HepG2 (cell line): ENCODE results near the gene MORN5. TPM values are rescaled to one million over a fixed set of nuclear protein-coding genes. Genes with fewer than 3 reads are reported as not detected.

Experiments used
- AGO1 ChIP-seq: fragments of 200-400 bp; formaldehyde crosslinking; IDR thresholded peaks from 2 replicates; pipeline ENCODE4 v1.6.1; 2017; ENCODE audit warnings: mild to moderate bottlenecking, low read depth, low read length, moderate library complexity; ENCODE audit not compliant: poor library complexity, severe bottlenecking
- BRD4 ChIP-seq: sonication (generic); formaldehyde crosslinking; IDR thresholded peaks from 2 replicates; pipeline ENCODE4 v1.4.0; 2020; ENCODE audit warnings: missing genetic modification reagents
- CC2D1A ChIP-seq: sonication (generic); formaldehyde crosslinking; IDR thresholded peaks from 2 replicates; pipeline ENCODE4 v1.8.1; 2023; ENCODE audit warnings: mild to moderate bottlenecking, missing genetic modification reagents
- CTCF ChIP-seq: sonication (generic); formaldehyde crosslinking; IDR thresholded peaks from 2 replicates; pipeline ENCODE4 v1.5.0; 2020; ENCODE audit warnings: mild to moderate bottlenecking, missing genetic modification reagents, moderate library complexity
- HNRNPL ChIP-seq: fragments of 200-400 bp; formaldehyde crosslinking; IDR thresholded peaks from 2 replicates; pipeline ENCODE4 v1.6.1; 2017; ENCODE audit warnings: mild to moderate bottlenecking, low read depth, low read length
- PHF21A ChIP-seq: sonication (generic); formaldehyde crosslinking; IDR thresholded peaks from 2 replicates; pipeline ENCODE4 v1.5.0; 2020; ENCODE audit warnings: mild to moderate bottlenecking, missing genetic modification reagents
- POGK ChIP-seq: sonication (generic); formaldehyde crosslinking; conservative IDR thresholded peaks from 2 replicates; pipeline ENCODE4 v1.8.0; 2022; ENCODE audit warnings: mild to moderate bottlenecking, moderate library complexity, missing genetic modification reagents
- SKI ChIP-seq: fragments of 450-650 bp; IDR thresholded peaks from one replicate; pipeline ENCODE4 v1.6.1; 2018; ENCODE audit warnings: mild to moderate bottlenecking; ENCODE audit not compliant: partially characterized antibody
- TBL1XR1 ChIP-seq: fragments of 150-350 bp; IDR thresholded peaks from 2 replicates; pipeline ENCODE4 v1.6.1; 2014; ENCODE audit warnings: borderline replicate concordance, low read length; ENCODE audit not compliant: partially characterized antibody
- THAP11 ChIP-seq: IDR thresholded peaks from 2 replicates; pipeline ENCODE4 v1.6.1; 2016; ENCODE audit warnings: missing biosample characterization, missing genetic modification reagents
- TRIM24 ChIP-seq: sonication (generic); formaldehyde crosslinking; IDR thresholded peaks from 2 replicates; pipeline ENCODE4 v1.8.0; 2022; ENCODE audit warnings: mild to moderate bottlenecking, missing genetic modification reagents
- ZBTB21 ChIP-seq: sonication (generic); formaldehyde crosslinking; IDR thresholded peaks from 2 replicates; pipeline ENCODE4 v1.4.0; 2020; ENCODE audit warnings: missing genetic modification reagents
- ZFP36L1 ChIP-seq: sonication (generic); formaldehyde crosslinking; IDR thresholded peaks from 2 replicates; pipeline ENCODE4 v1.8.0; 2022; ENCODE audit warnings: mild to moderate bottlenecking, missing genetic modification reagents, moderate library complexity
- ZNF230 ChIP-seq: sonication (generic); formaldehyde crosslinking; IDR thresholded peaks from 2 replicates; pipeline ENCODE4 v1.4.0; 2020; ENCODE audit warnings: mild to moderate bottlenecking, missing genetic modification reagents
- ZNF34 ChIP-seq: sonication (generic); formaldehyde crosslinking; IDR thresholded peaks from 2 replicates; pipeline ENCODE4 v1.4.0; 2020; ENCODE audit warnings: mild to moderate bottlenecking, missing genetic modification reagents, borderline replicate concordance
- ZNF367 ChIP-seq: sonication (generic); formaldehyde crosslinking; IDR thresholded peaks from 2 replicates; pipeline ENCODE4 v1.4.0; 2020; ENCODE audit warnings: missing genetic modification reagents, borderline replicate concordance
- ZNF550 ChIP-seq: sonication (generic); formaldehyde crosslinking; IDR thresholded peaks from 2 replicates; pipeline ENCODE4 v1.4.0; 2020; ENCODE audit warnings: mild to moderate bottlenecking, missing genetic modification reagents, borderline replicate concordance
- ZNF709 ChIP-seq: sonication (generic); formaldehyde crosslinking; IDR thresholded peaks from 2 replicates; pipeline ENCODE4 v1.5.0; 2020; ENCODE audit warnings: mild to moderate bottlenecking, missing genetic modification reagents
- ZNF780A ChIP-seq: sonication (generic); formaldehyde crosslinking; IDR thresholded peaks from 2 replicates; pipeline ENCODE4 v1.8.0; 2022; ENCODE audit warnings: mild to moderate bottlenecking, missing genetic modification reagents, moderate library complexity
- polyA plus RNA-seq, 8 experiments: library from polyadenylated mRNA; depleted of rRNA in 3 of 8; stranded (reverse) in 7 of 8; unstranded in 1 of 8; fragments of >200 nt; fragmentation: Illumina TruSeq in 4 of 8; extraction: Trizol in 4 of 8; gene quantifications; 2 replicates each; pipeline versions ENCODE4 v1.2.1 to v1.2.3, GENCODE V29; 2011 to 2016; ENCODE audit warnings: low read depth in 4 of 8, missing spikeins in 1 of 8, mixed read lengths in 1 of 8; ENCODE audit not compliant: insufficient read depth in 1 of 8
- total RNA-seq, 5 experiments: library from RNA; depleted of rRNA; stranded (reverse); fragments of >200 nt; fragmentation: Illumina TruSeq; extraction: Trizol; gene quantifications; 2 replicates each; pipeline ENCODE4 v1.2.3, GENCODE V29; 2016; ENCODE audit warnings: low read depth in 1 of 5
- TF ChIP-seq, protein P1 (sequence below): IDR thresholded peaks from 2 replicates; pipeline ENCODE4 v1.6.1; 2018; ENCODE audit warnings: missing genetic modification reagents, mild to moderate bottlenecking, missing compliant biosample characterization

The MORN5 gene
- total and polyA plus RNA-seq, 2 of the 13 experiments (the other 11 are each of a cell fraction or from before 2014, with no cell fraction given), result not detected

- TF ChIP-seq, protein P1, sequence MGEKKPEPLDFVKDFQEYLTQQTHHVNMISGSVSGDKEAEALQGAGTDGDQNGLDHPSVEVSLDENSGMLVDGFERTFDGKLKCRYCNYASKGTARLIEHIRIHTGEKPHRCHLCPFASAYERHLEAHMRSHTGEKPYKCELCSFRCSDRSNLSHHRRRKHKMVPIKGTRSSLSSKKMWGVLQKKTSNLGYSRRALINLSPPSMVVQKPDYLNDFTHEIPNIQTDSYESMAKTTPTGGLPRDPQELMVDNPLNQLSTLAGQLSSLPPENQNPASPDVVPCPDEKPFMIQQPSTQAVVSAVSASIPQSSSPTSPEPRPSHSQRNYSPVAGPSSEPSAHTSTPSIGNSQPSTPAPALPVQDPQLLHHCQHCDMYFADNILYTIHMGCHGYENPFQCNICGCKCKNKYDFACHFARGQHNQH (CRISPR knock-in tag), result 0 out of 2 replicates have a peak, but pooled peaks have one; percentile 11
- TF ChIP-seq PHF21A (CRISPR knock-in tag) (no peak), TBL1XR1 (no peak), ZNF367 (peak; percentile 84; the same call in 1 of the 2 replicates), POGK (CRISPR knock-in tag) (peak; percentile 75; the same call in 1 of the 2 replicates), ZNF709 (CRISPR knock-in tag) (no peak), BRD4 (CRISPR knock-in tag) (no peak; the same call in 1 of the 2 replicates), CTCF (CRISPR knock-in tag) (no peak), ZNF780A (CRISPR knock-in tag) (no peak), ZNF34 (CRISPR knock-in tag) (no peak), ZBTB21 (CRISPR knock-in tag) (no peak), TRIM24 (CRISPR knock-in tag) (no peak), AGO1 (no peak), SKI (no peak), CC2D1A (CRISPR knock-in tag) (no peak), THAP11 (CRISPR knock-in tag) (peak; percentile 29; the same call in 1 of the 2 replicates), ZNF230 (CRISPR knock-in tag) (no peak), ZFP36L1 (CRISPR knock-in tag) (no peak), HNRNPL (no peak), ZNF550 (CRISPR knock-in tag) (no peak)
These were observed 54.1 kb downstream of the MORN5 start (continued) for GRCh38 chr9:122213589-122214413.
